Bronchial epithelial cell (primary cell): ENCODE data around the gene SGPP2. TPM values are rescaled to one million over a fixed set of nuclear protein-coding genes. Genes with fewer than 3 reads are reported as not detected.

ENCODE experiments used
- DNase-seq: peaks from one replicate; pipeline ENCODE4 v3.0.0-alpha.2; 2010; ENCODE audit warnings: low read depth
- FAIRE-seq: peaks from 2 replicates; lab custom pipeline; 2011; peaks lifted over from hg19 to GRCh38; lab: Jason Lieb, UNC
- H3K27me3 ChIP-seq: 2 replicates; pipeline ENCODE4 v1.5.1; 2011; ENCODE audit warnings: low read length; ENCODE audit not compliant: control insufficient read depth, insufficient read depth
- H3K36me3 ChIP-seq: 2 replicates; pipeline ENCODE4 v1.5.1; 2011; ENCODE audit warnings: low read length; ENCODE audit not compliant: control insufficient read depth, insufficient read depth
- H3K4me3 ChIP-seq: 2 replicates; pipeline ENCODE4 v1.5.1; 2011; ENCODE audit warnings: mild to moderate bottlenecking, low read depth, low read length, control low read depth
- CTCF ChIP-seq: IDR thresholded peaks from 2 replicates; pipeline ENCODE4 v1.5.1; 2011; ENCODE audit warnings: mild to moderate bottlenecking, moderate library complexity, low read length, control low read depth, inconsistent platforms; ENCODE audit not compliant: insufficient read depth, severe bottlenecking
- total RNA-seq: library from RNA; depleted of rRNA; stranded (reverse); fragments of >200 nt; gene quantifications from 2 replicates; pipeline ENCODE4 v1.2.1, GENCODE V29; 2014

SGPP2 gene
- total RNA-seq, 1 donor from 2014 or later: 9.7 TPM

GRCh38 chr2:222448748-222449181, 24.4 kb downstream of the SGPP2 start:
- no peak overlapping the region for H3K4me3 ChIP-seq
- H3K27me3 ChIP-seq: no peaks in the 10 kb centered on the region
- FAIRE-seq (peak; percentile 58), DNase-seq (no peak)
- TF ChIP-seq CTCF: no peak
- H3K36me3 ChIP-seq: no peaks in the 10 kb centered on the region

- no peak for TF ChIP-seq CTCF
- Histone ChIP-seq H3K27me3 (no peaks in the 10 kb centered on the region), H3K36me3 (no peaks in the 10 kb centered on the region), H3K4me3 (no peak overlapping the region)
- no peak for DNase-seq
- no peak for FAIRE-seq
Measured at GRCh38 chr2:222450021-222450420, 25.7 kb downstream of the SGPP2 start.

- Histone ChIP-seq H3K27me3 (no peaks in the 10 kb centered on the region), H3K36me3 (no peaks in the 10 kb centered on the region), H3K4me3 (no peak overlapping the region)
- TF ChIP-seq CTCF: no peak
- no peak for FAIRE-seq
- no peak for DNase-seq
Measured at GRCh38 chr2:222451224-222451674, 26.9 kb downstream of the SGPP2 start.

- FAIRE-seq: no peak
- H3K27me3 ChIP-seq: no peaks in the 10 kb centered on the region
- H3K4me3 ChIP-seq: no peak overlapping the region
- H3K36me3 ChIP-seq: no peaks in the 10 kb centered on the region
- TF ChIP-seq CTCF: no peak
- no peak for DNase-seq
Measured at GRCh38 chr2:222452422-222452950, 28.1 kb downstream of the SGPP2 start.

- DNase-seq: no peak
- H3K36me3 ChIP-seq: no peaks in the 10 kb centered on the region
- no peak overlapping the region for H3K4me3 ChIP-seq
- no peak for TF ChIP-seq CTCF
- no peaks in the 10 kb centered on the region for H3K27me3 ChIP-seq
- FAIRE-seq: no peak
Measured at GRCh38 chr2:222456479-222457077, 32.2 kb downstream of the SGPP2 start.

- FAIRE-seq (no peak), DNase-seq (no peak)
- no peaks in the 10 kb centered on the region for H3K36me3 ChIP-seq
- no peak overlapping the region for H3K4me3 ChIP-seq
- TF ChIP-seq CTCF: no peak
- H3K27me3 ChIP-seq: no peaks in the 10 kb centered on the region
Measured at GRCh38 chr2:222459983-222460382, 35.6 kb downstream of the SGPP2 start.
